ENCODE data around the gene ZNF324B. TPM values are rescaled to one million over a fixed set of nuclear protein-coding genes. Genes with fewer than 3 reads are reported as not detected.

Gene ZNF324B
- total and polyA plus RNA-seq, 2 of the 8 experiments (the other 6 are each of a cell fraction or from before 2014, with no cell fraction given), result 2.9 to 6.0 TPM

GRCh38 chr19:58498316-58499020 lies 47.0 kb downstream of the ZNF324B start (continued):
- TF ChIP-seq, protein P1, sequence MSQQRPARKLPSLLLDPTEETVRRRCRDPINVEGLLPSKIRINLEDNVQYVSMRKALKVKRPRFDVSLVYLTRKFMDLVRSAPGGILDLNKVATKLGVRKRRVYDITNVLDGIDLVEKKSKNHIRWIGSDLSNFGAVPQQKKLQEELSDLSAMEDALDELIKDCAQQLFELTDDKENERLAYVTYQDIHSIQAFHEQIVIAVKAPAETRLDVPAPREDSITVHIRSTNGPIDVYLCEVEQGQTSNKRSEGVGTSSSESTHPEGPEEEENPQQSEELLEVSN (IDR thresholded peaks at IDR 0.05), result no peak
- TF ChIP-seq RAD21 (IDR thresholded peaks at IDR 0.05 in 1 of 2, conservative IDR thresholded peaks at IDR 0.05 in 1 of 2; ENCODE audit: low read depth in 2 of 2, low read length in 2 of 2), result no peak
- TF ChIP-seq ZNF274 (IDR thresholded peaks at IDR 0.05; ENCODE audit: borderline replicate concordance, extremely low read depth, low read length), result no peak
- TF ChIP-seq NRF1 (IDR thresholded peaks at IDR 0.05; ENCODE audit: low read depth, low read length), result no peak
- TF ChIP-seq SIRT6 (IDR thresholded peaks at IDR 0.05; ENCODE audit: low read length), result no peak
- no peak for TF ChIP-seq ATF3 (IDR thresholded peaks at IDR 0.05; ENCODE audit: insufficient read depth, low read depth, low read length)

Data from H1 (cell line).